Sigmoid colon (tissue), 7 donors: ENCODE results near the gene CTDP1. TPM values are rescaled to one million over a fixed set of nuclear protein-coding genes. Genes with fewer than 3 reads are reported as not detected.

Experiments used
- DNase-seq: peaks from one replicate; pipeline ENCODE4 v3.0.0-alpha.2; 2019
- H3K27ac ChIP-seq, 4 donors: fragments of 200-600 bp; sonication (generic); one replicate each; pipeline ENCODE4 v1.5.1; 2016 to 2019; ENCODE audit warnings: mild to moderate bottlenecking in 1 of 4
- H3K27me3 ChIP-seq, 3 donors: fragments of 200-600 bp; sonication (generic); one replicate each; pipeline ENCODE4 v1.5.1; 2019; ENCODE audit warnings: mild to moderate bottlenecking in 1 of 3
- H3K36me3 ChIP-seq, 4 donors: fragments of 200-600 bp; sonication (generic); one replicate each; pipeline ENCODE4 v1.5.1; 2016 to 2019
- H3K4me1 ChIP-seq, 4 donors: fragments of 200-600 bp; sonication (generic); one replicate each; pipeline ENCODE4 v1.5.1; 2017 to 2019
- H3K4me3 ChIP-seq, 4 donors: fragments of 200-600 bp; sonication (generic); one replicate each; pipeline ENCODE4 v1.5.1; 2017 to 2019; ENCODE audit warnings: mild to moderate bottlenecking in 2 of 4, moderate library complexity in 1 of 4
- H3K9me3 ChIP-seq, 4 donors: fragments of 200-600 bp in 3 of 4; sonication (generic) in 3 of 4; one replicate each; pipeline versions ENCODE4 v1.5.1 to v1.6.1; 2013 to 2019
- CTCF ChIP-seq, 4 experiments: fragments of 450-650 bp in 3 of 4; fragments of 200-600 bp in 1 of 4; IDR thresholded peaks; one replicate each; pipeline ENCODE4 v1.5.1; 2016 to 2019; ENCODE audit warnings: antibody characterized with exemption in 4 of 4, mild to moderate bottlenecking in 3 of 4, moderate library complexity in 2 of 4
- EP300 ChIP-seq, 4 donors: sonication (generic); formaldehyde crosslinking; IDR thresholded peaks; one replicate each; pipeline ENCODE4 v1.6.1; 2017; ENCODE audit warnings: antibody characterized with exemption in 4 of 4
- POLR2A ChIP-seq, 2 donors: fragments of 450-650 bp; IDR thresholded peaks; one replicate each; pipeline ENCODE4 v1.6.1; 2016; ENCODE audit warnings: antibody characterized with exemption in 2 of 2, mild to moderate bottlenecking in 2 of 2, moderate library complexity in 2 of 2
- POLR2AphosphoS5 ChIP-seq, 4 donors: sonication (generic); formaldehyde crosslinking; IDR thresholded peaks; one replicate each; pipeline ENCODE4 v1.6.1; 2017; ENCODE audit warnings: antibody characterized with exemption in 4 of 4
- WGBS, 2 donors: extraction: QIAGEN DNeasy Blood & Tissue Kit; methylation state at CpG; one replicate each; pipeline ENCODE4 v1.1.7; 2013; 5-methylcytosine and 5-hydroxymethylcytosine counted together
- intact Hi-C: fragments of 100-400 bp; cut with DNase I; formaldehyde crosslinking; loops from one replicate; pipeline ENCODE4 v1.15.1; 2023
- polyA plus RNA-seq, 3 donors: library from polyadenylated mRNA; stranded (reverse); fragments of 200-250 nt; gene quantifications; one replicate each; pipeline ENCODE4 v1.2.3, GENCODE V29; 2013
- total RNA-seq, 4 donors: library from RNA; depleted of rRNA; stranded (reverse); fragments of >200 nt; gene quantifications; one replicate each; pipeline ENCODE4 v1.1.0, GENCODE V29; 2016
- donor health status: healthy with polysubstance abuse.
- donor health status: Bipolar disorder and iron deficiency.
- donor health status: healthy.

Gene CTDP1
- total and polyA plus RNA-seq, 7 donors, result 11.1 to 25.9 (median 14.7) TPM

- Histone ChIP-seq H3K27me3 (no peaks in the 10 kb centered on the region), H3K4me1 (no peaks in the 10 kb centered on the region), H3K27ac (no peak overlapping the region), H3K4me3 (no peak overlapping the region), H3K36me3 (peaks cover 12 to 61% (median 43%) of the 10 kb centered on the region in 4 donors), H3K9me3 (no peaks in the 10 kb centered on the region)
- peak; percentile 56 for DNase-seq
- intact Hi-C loops, result no loop called here
- 95% methylated on average over 53 of the region's 53 CpGs for WGBS, 2 donors
- no peak for TF ChIP-seq POLR2A (IDR thresholded peaks at IDR 0.05)
- no peak for TF ChIP-seq EP300 (IDR thresholded peaks at IDR 0.05)
- TF ChIP-seq POLR2AphosphoS5 (IDR thresholded peaks at IDR 0.05), result no peak
- no peak for TF ChIP-seq CTCF (IDR thresholded peaks at IDR 0.05)
These were observed 16.6 kb downstream of the CTDP1 start for GRCh38 chr18:79695856-79696850.

- intact Hi-C loops, result no loop called here
- DNase-seq, result peak; percentile 56
- H3K4me3 ChIP-seq, result no peak overlapping the region
- no peaks in the 10 kb centered on the region for H3K9me3 ChIP-seq
- no peak overlapping the region for H3K27ac ChIP-seq
- peaks cover 12 to 61% (median 43%) of the 10 kb centered on the region in 4 donors for H3K36me3 ChIP-seq
- TF ChIP-seq CTCF (IDR thresholded peaks at IDR 0.05) (no peak), POLR2A (IDR thresholded peaks at IDR 0.05) (no peak), POLR2AphosphoS5 (IDR thresholded peaks at IDR 0.05) (no peak), EP300 (IDR thresholded peaks at IDR 0.05) (no peak)
- H3K27me3 ChIP-seq, result no peaks in the 10 kb centered on the region
- H3K4me1 ChIP-seq, result no peaks in the 10 kb centered on the region
- WGBS, 2 donors, result 96 to 97% methylated on average over 24 of the region's 24 CpGs
These were observed 17.6 kb downstream of the CTDP1 start for GRCh38 chr18:79697178-79697577.

GRCh38 chr18:79697976-79698375 lies 18.4 kb downstream of the CTDP1 start:
- peak; percentile 35 for DNase-seq

GRCh38 chr18:79698668-79699335 lies 19.2 kb downstream of the CTDP1 start:
- Histone ChIP-seq H3K4me3 (no peak overlapping the region), H3K27me3 (no peaks in the 10 kb centered on the region), H3K36me3 (peaks cover 12 to 63% (median 44%) of the 10 kb centered on the region in 4 donors), H3K9me3 (no peaks in the 10 kb centered on the region), H3K27ac (no peak overlapping the region), H3K4me1 (no peaks in the 10 kb centered on the region)
- intact Hi-C loops, result no loop called here
- DNase-seq, result no peak
- 53 to 87% methylated on average over 14 of the region's 14 CpGs for WGBS, 2 donors
- no peak for TF ChIP-seq EP300 (IDR thresholded peaks at IDR 0.05)
- TF ChIP-seq POLR2AphosphoS5 (IDR thresholded peaks at IDR 0.05), result no peak
- no peak for TF ChIP-seq CTCF (IDR thresholded peaks at IDR 0.05)
- TF ChIP-seq POLR2A (IDR thresholded peaks at IDR 0.05), result no peak

More at GRCh38 chr18:79697976-79698375, 18.4 kb downstream of the CTDP1 start:
- H3K4me1 ChIP-seq, result no peaks in the 10 kb centered on the region
- no peaks in the 10 kb centered on the region for H3K27me3 ChIP-seq
- peaks cover 12 to 61% (median 43%) of the 10 kb centered on the region in 4 donors for H3K36me3 ChIP-seq
- 96% methylated on average over 22 of the region's 22 CpGs for WGBS, 2 donors
- no peak for TF ChIP-seq EP300 (IDR thresholded peaks at IDR 0.05)
- TF ChIP-seq CTCF (IDR thresholded peaks at IDR 0.05), result no peak
- no peak for TF ChIP-seq POLR2AphosphoS5 (IDR thresholded peaks at IDR 0.05)
- no peak for TF ChIP-seq POLR2A (IDR thresholded peaks at IDR 0.05)
- H3K4me3 ChIP-seq, result no peak overlapping the region
- no peaks in the 10 kb centered on the region for H3K9me3 ChIP-seq
- intact Hi-C loops, result no loop called here
- no peak overlapping the region for H3K27ac ChIP-seq
